ENCODE measurements around the gene FBXL17. TPM values are rescaled to one million over a fixed set of nuclear protein-coding genes. Genes with fewer than 3 reads are reported as not detected.

The FBXL17 gene
- total RNA-seq, 1 experiment from 2014 or later = 8.8 TPM

DNA sequence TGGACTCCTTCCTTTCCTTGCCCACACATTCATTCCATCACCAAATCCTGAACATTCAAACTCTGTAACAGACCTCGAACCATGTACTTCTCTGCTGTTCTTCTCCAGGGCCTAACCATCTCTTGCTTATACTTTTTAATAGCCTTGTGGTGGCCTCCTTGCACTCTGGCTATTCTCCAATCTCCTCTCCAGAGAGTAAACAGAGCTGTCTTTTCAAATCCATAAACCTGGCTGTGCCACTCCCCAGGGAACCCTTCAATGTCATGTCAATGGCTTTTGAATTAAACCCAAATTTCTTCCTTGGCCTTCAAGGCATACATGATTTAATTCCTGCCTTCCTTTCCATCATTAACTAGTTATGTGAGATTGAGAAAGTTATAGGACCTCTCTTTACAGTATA, 433.5 kb downstream of the FBXL17 start:
- intact Hi-C loops (cut with micrococcal nuclease) = no loop called here
- TF ChIP-seq EZH2phosphoT487 (IDR thresholded peaks at IDR 0.05; ENCODE audit: borderline replicate concordance, low read length) (no peak), EZH2 (IDR thresholded peaks at IDR 0.05; ENCODE audit: low read length, unreplicated experiment) (no peak)
- TF ChIP-seq, protein P1, sequence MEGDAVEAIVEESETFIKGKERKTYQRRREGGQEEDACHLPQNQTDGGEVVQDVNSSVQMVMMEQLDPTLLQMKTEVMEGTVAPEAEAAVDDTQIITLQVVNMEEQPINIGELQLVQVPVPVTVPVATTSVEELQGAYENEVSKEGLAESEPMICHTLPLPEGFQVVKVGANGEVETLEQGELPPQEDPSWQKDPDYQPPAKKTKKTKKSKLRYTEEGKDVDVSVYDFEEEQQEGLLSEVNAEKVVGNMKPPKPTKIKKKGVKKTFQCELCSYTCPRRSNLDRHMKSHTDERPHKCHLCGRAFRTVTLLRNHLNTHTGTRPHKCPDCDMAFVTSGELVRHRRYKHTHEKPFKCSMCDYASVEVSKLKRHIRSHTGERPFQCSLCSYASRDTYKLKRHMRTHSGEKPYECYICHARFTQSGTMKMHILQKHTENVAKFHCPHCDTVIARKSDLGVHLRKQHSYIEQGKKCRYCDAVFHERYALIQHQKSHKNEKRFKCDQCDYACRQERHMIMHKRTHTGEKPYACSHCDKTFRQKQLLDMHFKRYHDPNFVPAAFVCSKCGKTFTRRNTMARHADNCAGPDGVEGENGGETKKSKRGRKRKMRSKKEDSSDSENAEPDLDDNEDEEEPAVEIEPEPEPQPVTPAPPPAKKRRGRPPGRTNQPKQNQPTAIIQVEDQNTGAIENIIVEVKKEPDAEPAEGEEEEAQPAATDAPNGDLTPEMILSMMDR (conservative IDR thresholded peaks at IDR 0.05; ENCODE audit: low read depth, low read length) = no peak
- peak; percentile 76 for ATAC-seq
- H2AFZ ChIP-seq (ENCODE audit: low read length) = no peak overlapping the region
- no peaks in the 10 kb centered on the region for H3K9me3 ChIP-seq (ENCODE audit: low read length)
- no peaks in the 10 kb centered on the region for H3K36me3 ChIP-seq (ENCODE audit: low read depth, low read length)
- H3K4me1 ChIP-seq (ENCODE audit: insufficient read depth, low read length) = no peaks in the 10 kb centered on the region
- no peaks in the 10 kb centered on the region for H3K27me3 ChIP-seq (ENCODE audit: low read length)
- no peak overlapping the region for H3K4me3 ChIP-seq (ENCODE audit: low read length)
- no peaks in the 10 kb centered on the region for H3F3A ChIP-seq (ENCODE audit: low read length, unreplicated experiment)
- no peak for DNase-seq
- ChIA-PET CTCF (no interaction called here), POLR2A (ENCODE audit: unreplicated experiment) (no interaction called here)
- H3K79me2 ChIP-seq (ENCODE audit: low read length) = no peaks in the 10 kb centered on the region
- BruUV-seq (replicated peaks) = no TSS peak
- H3K9me2 ChIP-seq (replicated peaks; ENCODE audit: low read length) = no peaks in the 10 kb centered on the region
- H3K9ac ChIP-seq (ENCODE audit: low read length) = no peak overlapping the region
- H3K27ac ChIP-seq (ENCODE audit: low read length) = no peak overlapping the region
- no peak overlapping the region for H3K4me2 ChIP-seq (ENCODE audit: low read length)
- no peaks in the 10 kb centered on the region for H4K20me1 ChIP-seq (ENCODE audit: low read length)

DNA sequence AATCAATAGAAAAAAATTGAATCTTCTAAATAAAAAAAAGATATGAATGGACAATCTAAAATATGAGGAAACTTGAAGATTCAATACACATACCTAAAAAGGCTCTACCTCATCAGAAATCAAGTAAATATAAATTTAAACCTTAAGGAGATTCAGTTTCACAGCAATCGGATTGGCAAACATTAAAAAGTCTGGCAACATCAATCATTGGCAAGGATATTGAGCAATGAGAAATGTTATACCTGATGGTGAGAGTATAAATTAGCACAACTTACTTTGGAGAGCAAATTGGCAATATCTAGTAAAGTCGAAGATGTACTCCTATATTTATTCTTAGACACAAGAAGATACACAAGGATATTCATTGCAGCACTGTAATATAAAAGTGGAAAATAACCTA, 436.8 kb downstream of the FBXL17 start:
- Histone ChIP-seq H3F3A (ENCODE audit: low read length, unreplicated experiment) (no peaks in the 10 kb centered on the region), H3K9me3 (ENCODE audit: low read length) (no peaks in the 10 kb centered on the region), H4K20me1 (ENCODE audit: low read length) (no peaks in the 10 kb centered on the region), H3K27ac (ENCODE audit: low read length) (no peak overlapping the region), H3K9ac (ENCODE audit: low read length) (no peak overlapping the region), H3K27me3 (ENCODE audit: low read length) (no peaks in the 10 kb centered on the region), H3K4me1 (ENCODE audit: insufficient read depth, low read length) (no peaks in the 10 kb centered on the region), H3K9me2 (replicated peaks; ENCODE audit: low read length) (no peaks in the 10 kb centered on the region), H2AFZ (ENCODE audit: low read length) (no peak overlapping the region), H3K36me3 (ENCODE audit: low read depth, low read length) (no peaks in the 10 kb centered on the region), H3K4me3 (ENCODE audit: low read length) (no peak overlapping the region), H3K4me2 (ENCODE audit: low read length) (no peak overlapping the region), H3K79me2 (ENCODE audit: low read length) (no peaks in the 10 kb centered on the region)
- ATAC-seq = no peak
- ChIA-PET POLR2A (ENCODE audit: unreplicated experiment) (no interaction called here), CTCF (no interaction called here)
- DNase-seq = no peak
- no TSS peak for BruUV-seq (replicated peaks)
- TF ChIP-seq, protein P1 (conservative IDR thresholded peaks at IDR 0.05; ENCODE audit: low read depth, low read length) = no peak
- TF ChIP-seq EZH2 (IDR thresholded peaks at IDR 0.05; ENCODE audit: low read length, unreplicated experiment) (no peak), EZH2phosphoT487 (IDR thresholded peaks at IDR 0.05; ENCODE audit: borderline replicate concordance, low read length) (no peak)
- intact Hi-C loops (cut with micrococcal nuclease) = no loop called here

DNA sequence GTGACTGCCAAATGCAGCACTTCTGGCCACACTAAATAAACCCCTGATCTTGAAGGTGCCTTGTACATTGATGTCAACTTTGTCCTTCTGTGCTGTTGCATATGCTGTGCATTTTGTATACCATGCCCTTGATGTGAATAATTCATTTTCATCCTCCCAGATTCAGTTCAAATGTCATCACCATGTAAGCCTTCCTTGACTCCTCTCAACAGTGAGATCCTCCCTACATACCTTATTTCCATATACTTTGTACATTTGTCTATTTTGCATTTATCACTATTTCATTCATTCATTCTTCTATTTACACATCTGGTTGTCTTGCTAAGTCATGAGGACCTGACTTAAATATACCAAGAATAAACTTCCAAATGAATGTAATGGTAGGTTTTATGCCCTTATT, 438.0 kb downstream of the FBXL17 start:
- ATAC-seq (no peak), DNase-seq (no peak)
- no peaks in the 10 kb centered on the region for H3K9me3 ChIP-seq (ENCODE audit: low read length)
- no peak overlapping the region for H3K4me2 ChIP-seq (ENCODE audit: low read length)
- H3K4me3 ChIP-seq (ENCODE audit: low read length) = no peak overlapping the region
- H3K36me3 ChIP-seq (ENCODE audit: low read depth, low read length) = no peaks in the 10 kb centered on the region
- TF ChIP-seq EZH2phosphoT487 (IDR thresholded peaks at IDR 0.05; ENCODE audit: borderline replicate concordance, low read length) (no peak), EZH2 (IDR thresholded peaks at IDR 0.05; ENCODE audit: low read length, unreplicated experiment) (no peak)
- TF ChIP-seq, protein P1 (conservative IDR thresholded peaks at IDR 0.05; ENCODE audit: low read depth, low read length) = no peak
- no peaks in the 10 kb centered on the region for H3F3A ChIP-seq (ENCODE audit: low read length, unreplicated experiment)
- H3K9ac ChIP-seq (ENCODE audit: low read length) = no peak overlapping the region
- no peaks in the 10 kb centered on the region for H3K9me2 ChIP-seq (replicated peaks; ENCODE audit: low read length)
- no peaks in the 10 kb centered on the region for H3K79me2 ChIP-seq (ENCODE audit: low read length)
- H3K4me1 ChIP-seq (ENCODE audit: insufficient read depth, low read length) = 0 out of 2 replicates have a peak, but pooled peaks cover 5% of the 10 kb centered on the region
- H2AFZ ChIP-seq (ENCODE audit: low read length) = no peak overlapping the region
- CTCF ChIA-PET = no interaction called here
- BruUV-seq (replicated peaks) = no TSS peak
- no peaks in the 10 kb centered on the region for H3K27me3 ChIP-seq (ENCODE audit: low read length)
- H3K27ac ChIP-seq (ENCODE audit: low read length) = no peak overlapping the region
- intact Hi-C loops (cut with micrococcal nuclease) = no loop called here
- POLR2A ChIA-PET (ENCODE audit: unreplicated experiment) = no interaction called here
- no peaks in the 10 kb centered on the region for H4K20me1 ChIP-seq (ENCODE audit: low read length)
